Smooth muscle cell (in vitro differentiated cells): Measurements from ENCODE around the gene TOMM40. TPM values are rescaled to one million over a fixed set of nuclear protein-coding genes. Genes with fewer than 3 reads are reported as not detected.
"Not testable (repeated sequence)": the region's sequence is repeated elsewhere in the genome, so short reads cannot be mapped to it uniquely, and the experiment has no call there.

Experiments used
- DNase-seq: peaks from one replicate; lab custom pipeline; 2025; ENCODE audit not compliant: unreplicated experiment; lab: John Stamatoyannopoulos, UW
- H2AFZ ChIP-seq: fragments of 200-600 bp; sonication (generic); 2 replicates; pipeline ENCODE4 v1.6.0; 2016; ENCODE audit warnings: antibody characterized with exemption, low read depth, mild to moderate bottlenecking
- H3F3A ChIP-seq: fragments of 200-600 bp; sonication (generic); 2 replicates; pipeline ENCODE4 v1.6.0; 2017; ENCODE audit warnings: antibody characterized with exemption, low read depth
- H3K27ac ChIP-seq: fragments of 200-600 bp; sonication (generic); 2 replicates; pipeline ENCODE4 v1.5.1; 2016; ENCODE audit warnings: low read depth, mild to moderate bottlenecking
- H3K27me3 ChIP-seq: fragments of 200-600 bp; sonication (generic); 2 replicates; pipeline ENCODE4 v1.6.1; 2016; ENCODE audit warnings: low read depth, mild to moderate bottlenecking
- H3K36me3 ChIP-seq: fragments of 200-600 bp; sonication (generic); 2 replicates; pipeline ENCODE4 v1.5.1; 2016; ENCODE audit warnings: low read depth
- H3K4me1 ChIP-seq: fragments of 200-600 bp; sonication (generic); 2 replicates; pipeline ENCODE4 v1.5.1; 2016; ENCODE audit warnings: low read depth
- H3K4me2 ChIP-seq: fragments of 200-600 bp; sonication (generic); 2 replicates; pipeline ENCODE4 v1.6.0; 2016; ENCODE audit warnings: mild to moderate bottlenecking
- H3K4me3 ChIP-seq: fragments of 200-600 bp; sonication (generic); 2 replicates; pipeline ENCODE4 v1.5.1; 2016; ENCODE audit warnings: mild to moderate bottlenecking
- H3K79me2 ChIP-seq: fragments of 200-600 bp; sonication (generic); 2 replicates; pipeline ENCODE4 v1.6.0; 2016; ENCODE audit warnings: low read depth, mild to moderate bottlenecking
- H3K9ac ChIP-seq: fragments of 200-600 bp; sonication (generic); 2 replicates; pipeline ENCODE4 v1.6.0; 2016; ENCODE audit warnings: low read depth
- H3K9me3 ChIP-seq: fragments of 200-600 bp; sonication (generic); replicated peaks from 2 replicates; pipeline ENCODE4 v1.5.1; 2016; ENCODE audit warnings: low read depth
- H4K20me1 ChIP-seq: fragments of 200-600 bp; sonication (generic); 2 replicates; pipeline ENCODE4 v1.6.0; 2016; ENCODE audit warnings: low read depth
- CTCF ChIP-seq: fragments of 200-600 bp; sonication (generic); IDR thresholded peaks from 2 replicates; pipeline ENCODE4 v1.5.1; 2017; ENCODE audit warnings: borderline replicate concordance, mild to moderate bottlenecking, antibody characterized with exemption; ENCODE audit not compliant: insufficient read depth, poor library complexity, severe bottlenecking
- WGBS: methylation state at CpG from one replicate; pipeline ENCODE4 v1.1.7; 2016; ENCODE audit warnings: low lambda C conversion rate; 5-methylcytosine and 5-hydroxymethylcytosine counted together
- polyA plus RNA-seq: library from polyadenylated mRNA; unstranded; fragments of >200 nt; fragmentation: Nextera tagmentation; extraction: Ambion mirVana; gene quantifications from 2 replicates; pipeline ENCODE4 v1.2.1, GENCODE V29; 2016
- total RNA-seq: library from RNA; depleted of rRNA; stranded (reverse); fragments of >200 nt; gene quantifications from 2 replicates; pipeline ENCODE4 v1.2.3, GENCODE V29; 2014

TOMM40 gene
- total and polyA plus RNA-seq, 2 experiments from 2014 or later, result 65.0 to 96.0 TPM

- WGBS, result 52% methylated on average over 8 of the region's 8 CpGs
- no peaks in the 10 kb centered on the region for H3K9me3 ChIP-seq
- H3K27me3 ChIP-seq, result no peaks in the 10 kb centered on the region
- no peaks in the 10 kb centered on the region for H4K20me1 ChIP-seq
- TF ChIP-seq CTCF, result no peak
- no peaks in the 10 kb centered on the region for H3K4me1 ChIP-seq
- H3K27ac ChIP-seq, result peak overlapping the region; percentile 44
- H3K4me3 ChIP-seq, result no peak overlapping the region
- H3K79me2 ChIP-seq, result no peaks in the 10 kb centered on the region
- H3K4me2 ChIP-seq, result peak overlapping the region; percentile 63
- DNase-seq, result peak; percentile 35
- no peaks in the 10 kb centered on the region for H3K36me3 ChIP-seq
- H2AFZ ChIP-seq, result no peak overlapping the region
- H3K9ac ChIP-seq, result no peak overlapping the region
- peaks cover 3% of the 10 kb centered on the region for H3F3A ChIP-seq
Observed at GRCh38 chr19:44925114-44925891, 34.2 kb downstream of the TOMM40 start.

GRCh38 chr19:44926245-44927077, 35.4 kb downstream of the TOMM40 start:
- 65% methylated on average over 17 of the region's 19 CpGs for WGBS
- DNase-seq, H3K4me1 ChIP-seq, H2AFZ ChIP-seq, H3K9me3 ChIP-seq, H3K36me3 ChIP-seq, H3K27ac ChIP-seq, H3K27me3 ChIP-seq, H3F3A ChIP-seq, H4K20me1 ChIP-seq, H3K79me2 ChIP-seq, H3K9ac ChIP-seq: not testable (repeated sequence)
- Histone ChIP-seq H3K4me3 (peak overlapping the region; percentile 10), H3K4me2 (peak overlapping the region; percentile 72)

- Histone ChIP-seq H3K9ac (no peak overlapping the region), H3K27me3 (no peaks in the 10 kb centered on the region), H3K27ac (no peak overlapping the region), H3K9me3 (no peaks in the 10 kb centered on the region), H3K79me2 (no peaks in the 10 kb centered on the region), H3K4me3 (no peak overlapping the region), H3K36me3 (no peaks in the 10 kb centered on the region), H3K4me2 (no peak overlapping the region), H4K20me1 (no peaks in the 10 kb centered on the region), H3K4me1 (no peaks in the 10 kb centered on the region), H2AFZ (no peak overlapping the region), H3F3A (peaks cover 3% of the 10 kb centered on the region)
- WGBS, result 81% methylated on average over 5 of the region's 5 CpGs
- TF ChIP-seq CTCF, result no peak
- DNase-seq, result no peak
Observed at GRCh38 chr19:44927746-44928145, 36.7 kb downstream of the TOMM40 start.

- Histone ChIP-seq H3K36me3 (no peaks in the 10 kb centered on the region), H3F3A (peaks cover 1% of the 10 kb centered on the region), H3K4me2 (no peak overlapping the region), H3K27me3 (no peaks in the 10 kb centered on the region), H3K4me1 (no peaks in the 10 kb centered on the region), H3K27ac (no peak overlapping the region), H3K9me3 (no peaks in the 10 kb centered on the region), H3K9ac (no peak overlapping the region), H3K4me3 (no peak overlapping the region), H4K20me1 (no peaks in the 10 kb centered on the region), H3K79me2 (no peaks in the 10 kb centered on the region), H2AFZ (no peak overlapping the region)
- 95% methylated on average over 7 of the region's 7 CpGs for WGBS
- TF ChIP-seq CTCF, result no peak
- no peak for DNase-seq
Observed at GRCh38 chr19:44930088-44930487, 39.0 kb downstream of the TOMM40 start.
